IMR-90 (cell line): ENCODE data around the gene GFER. TPM values are rescaled to one million over a fixed set of nuclear protein-coding genes. Genes with fewer than 3 reads are reported as not detected.

Experiments used
- ATAC-seq: fragments of 200-7000 bp; cut with Tn5 transposase; 2 replicates; pipeline ENCODE4 v1.9.1; 2020; ENCODE audit warnings: low read depth, mild to moderate bottlenecking, moderate library complexity
- BruUV-seq: library from RNA; stranded (reverse); fragments of 400-500 nt; replicated peaks from 2 replicates; lab custom pipeline; 2021; lab: Mats Ljungman, UMichigan
- CTCF ChIA-PET: fragments of 300-600 bp; formaldehyde crosslinking; extraction: SDS; loops from one replicate; lab custom pipeline; 2021; ENCODE audit warnings: antibody characterized with exemption; lab: Yijun Ruan, JAX
- POLR2A ChIA-PET: fragments of 300-600 bp; sonication (Branson Sonifier 250); formaldehyde crosslinking; loops from one replicate; lab custom pipeline; 2022; ENCODE audit warnings: antibody characterized with exemption; ENCODE audit not compliant: unreplicated experiment; lab: Charles Lee
- DNase-seq: peaks from one replicate; pipeline ENCODE4 v3.0.0; 2013
- H2AFZ ChIP-seq: replicated peaks from 2 replicates; pipeline ENCODE3; 2013; ENCODE audit warnings: low read length, mild to moderate bottlenecking; ENCODE audit not compliant: poor library complexity
- H2AK5ac ChIP-seq: 2 replicates; pipeline ENCODE4 v1.6.1; 2013; ENCODE audit warnings: low read depth, low read length, inconsistent platforms
- H2AK9ac ChIP-seq: replicated peaks from 2 replicates; pipeline ENCODE3; 2013; ENCODE audit warnings: mild to moderate bottlenecking, low read depth, low read length, moderate library complexity; ENCODE audit not compliant: poor library complexity
- H2BK120ac ChIP-seq: 2 replicates; pipeline ENCODE4 v1.6.1; 2013; ENCODE audit warnings: low read depth, low read length, inconsistent platforms
- H2BK15ac ChIP-seq: 3 replicates; pipeline ENCODE4 v1.6.1; 2013; ENCODE audit warnings: low read depth, low read length, inconsistent platforms
- H2BK20ac ChIP-seq: 2 replicates; pipeline ENCODE4 v1.6.1; 2013; ENCODE audit warnings: low read depth, mild to moderate bottlenecking, inconsistent platforms, low read length, moderate library complexity
- H2BK5ac ChIP-seq: 2 replicates; pipeline ENCODE4 v1.6.1; 2013; ENCODE audit warnings: mild to moderate bottlenecking, low read depth, low read length, inconsistent platforms; ENCODE audit not compliant: poor library complexity, severe bottlenecking
- H3K14ac ChIP-seq: replicated peaks from 2 replicates; pipeline ENCODE4 v1.6.1; 2013; ENCODE audit warnings: low read depth, low read length, inconsistent platforms
- H3K18ac ChIP-seq: 2 replicates; pipeline ENCODE4 v1.6.1; 2013; ENCODE audit warnings: low read depth, low read length, control low read depth
- H3K23ac ChIP-seq: 2 replicates; pipeline ENCODE4 v1.6.1; 2013; ENCODE audit warnings: low read depth, low read length, inconsistent platforms
- H3K27ac ChIP-seq: 2 replicates; pipeline ENCODE4 v1.5.1; 2013; ENCODE audit warnings: mild to moderate bottlenecking, control low read depth, low read length; ENCODE audit not compliant: insufficient read depth
- H3K27me3 ChIP-seq: 2 replicates; pipeline ENCODE4 v1.6.1; 2013; ENCODE audit warnings: low read length; ENCODE audit not compliant: control insufficient read depth, insufficient read depth
- H3K36me3 ChIP-seq: 2 replicates; pipeline ENCODE4 v1.6.1; 2013; ENCODE audit warnings: low read length, mixed read lengths; ENCODE audit not compliant: control insufficient read depth, insufficient read depth
- H3K4ac ChIP-seq: 2 replicates; pipeline ENCODE4 v1.6.1; 2013; ENCODE audit warnings: low read depth, low read length, inconsistent platforms
- H3K4me1 ChIP-seq: 2 replicates; pipeline ENCODE4 v1.6.1; 2013; ENCODE audit warnings: low read length, mixed read lengths; ENCODE audit not compliant: control insufficient read depth, insufficient read depth
- H3K4me2 ChIP-seq: 2 replicates; pipeline ENCODE4 v1.6.1; 2013; ENCODE audit warnings: low read depth, mild to moderate bottlenecking, control low read depth, low read length, moderate library complexity
- H3K4me3 ChIP-seq: 2 replicates; pipeline ENCODE4 v1.5.1; 2013; ENCODE audit warnings: low read depth, mild to moderate bottlenecking, control low read depth, low read length, moderate library complexity; ENCODE audit not compliant: insufficient read depth
- H3K56ac ChIP-seq: 2 replicates; pipeline ENCODE4 v1.6.1; 2013; ENCODE audit warnings: low read length, inconsistent platforms; ENCODE audit not compliant: insufficient read depth; ENCODE audit errors: extremely low read depth
- H3K79me1 ChIP-seq, 2 experiments: 2 replicates each; pipeline ENCODE4 v1.6.1; 2013; ENCODE audit warnings: low read length in 2 of 2, inconsistent platforms in 1 of 2, low read depth in 1 of 2
- H3K9ac ChIP-seq: 2 replicates; pipeline ENCODE4 v1.6.1; 2013; ENCODE audit warnings: low read depth, low read length, control low read depth
- H3K9me1 ChIP-seq: 2 replicates; pipeline ENCODE4 v1.6.1; 2013; ENCODE audit warnings: low read length, inconsistent platforms; ENCODE audit not compliant: insufficient read depth
- H3K9me3 ChIP-seq: 2 replicates; pipeline ENCODE4 v1.6.1; 2013; ENCODE audit warnings: low read length; ENCODE audit not compliant: control insufficient read depth, insufficient read depth
- H4K20me1 ChIP-seq: 2 replicates; pipeline ENCODE4 v1.6.1; 2013; ENCODE audit warnings: low read length, inconsistent platforms; ENCODE audit not compliant: insufficient read depth
- H4K5ac ChIP-seq: 2 replicates; pipeline ENCODE4 v1.6.1; 2013; ENCODE audit warnings: mild to moderate bottlenecking, low read depth, low read length, control low read depth
- H4K8ac ChIP-seq, 2 experiments: 2 replicates each; pipeline ENCODE4 v1.6.1; 2013; ENCODE audit warnings: low read depth in 2 of 2, low read length in 2 of 2, control low read depth in 1 of 2, inconsistent platforms in 1 of 2
- H4K91ac ChIP-seq: 2 replicates; pipeline ENCODE4 v1.6.1; 2013; ENCODE audit warnings: low read depth, low read length, inconsistent platforms; ENCODE audit not compliant: insufficient read depth
- BHLHE40 ChIP-seq: fragments of 150-350 bp; IDR thresholded peaks from 2 replicates; pipeline ENCODE4 v1.6.1; 2016; ENCODE audit warnings: mild to moderate bottlenecking, low read depth, low read length
- CEBPB ChIP-seq: IDR thresholded peaks from 2 replicates; pipeline ENCODE4 v1.6.1; 2012; ENCODE audit warnings: low read depth, low read length, improper control_type of control experiment
- ELK1 ChIP-seq: fragments of 150-350 bp; IDR thresholded peaks from 2 replicates; pipeline ENCODE4 v1.6.1; 2016; ENCODE audit warnings: low read depth, mild to moderate bottlenecking, low read length, moderate library complexity, borderline replicate concordance
- POLR2A ChIP-seq: IDR thresholded peaks from 2 replicates; pipeline ENCODE4 v1.6.1; 2012; ENCODE audit warnings: mild to moderate bottlenecking, low read depth, low read length
- RCOR1 ChIP-seq: IDR thresholded peaks from 2 replicates; pipeline ENCODE4 v1.6.1; 2012; ENCODE audit warnings: mild to moderate bottlenecking, low read length, improper control_type of control experiment; ENCODE audit not compliant: insufficient replicate concordance
- RFX5 ChIP-seq: IDR thresholded peaks from 2 replicates; pipeline ENCODE4 v1.8.0; 2012; ENCODE audit warnings: low read depth, mild to moderate bottlenecking, low read length, moderate library complexity
- WGBS, 2 experiments: methylation state at CpG; one replicate each; pipeline versions ENCODE4 v1.1.5 to v1.1.7; 2013; ENCODE audit warnings: missing lambda C conversion rate in 2 of 2; ENCODE audit not compliant: insufficient read length in 1 of 2; ENCODE audit errors: extremely low coverage in 2 of 2; 5-methylcytosine and 5-hydroxymethylcytosine counted together
- dilution Hi-C: fragments of 300-500 bp; cut with HindIII; formaldehyde crosslinking; loops from one replicate; pipeline ENCODE4 v1.14.3; 2018; ENCODE audit warnings: low sequenced_read_pairs; ENCODE audit not compliant: unreplicated experiment
- in situ Hi-C: fragments of 300-500 bp; cut with MboI; formaldehyde crosslinking; loops from 3 replicates; pipeline ENCODE4 v1.14.3; 2019; ENCODE audit warnings: low sequenced_read_pairs, inconsistent platforms, mixed read lengths
- intact Hi-C: fragments of 100-400 bp; cut with micrococcal nuclease; formaldehyde crosslinking; loops from 2 replicates; pipeline ENCODE4 v1.10.0; 2022
- polyA plus RNA-seq, 3 experiments: library from polyadenylated mRNA; depleted of rRNA; stranded (reverse); fragments of >200 nt; gene quantifications; 2 replicates each; pipeline ENCODE4 v1.2.3, GENCODE V29; 2012; ENCODE audit warnings: low replicate concordance in 1 of 3
- total RNA-seq: library from RNA; depleted of rRNA; stranded (reverse); fragments of >200 nt; gene quantifications from 2 replicates; pipeline ENCODE4 v1.2.3, GENCODE V29; 2012
- TF ChIP-seq, protein P1 (sequence below): conservative IDR thresholded peaks from 2 replicates; pipeline ENCODE4 v1.5.1; 2012; ENCODE audit warnings: mild to moderate bottlenecking, low read depth, low read length, improper control_type of control experiment

The GFER gene
- total and polyA plus RNA-seq, 2 of the 4 experiments (the other 2 are of a cell fraction), result 6.8 to 19.8 TPM

DNA sequence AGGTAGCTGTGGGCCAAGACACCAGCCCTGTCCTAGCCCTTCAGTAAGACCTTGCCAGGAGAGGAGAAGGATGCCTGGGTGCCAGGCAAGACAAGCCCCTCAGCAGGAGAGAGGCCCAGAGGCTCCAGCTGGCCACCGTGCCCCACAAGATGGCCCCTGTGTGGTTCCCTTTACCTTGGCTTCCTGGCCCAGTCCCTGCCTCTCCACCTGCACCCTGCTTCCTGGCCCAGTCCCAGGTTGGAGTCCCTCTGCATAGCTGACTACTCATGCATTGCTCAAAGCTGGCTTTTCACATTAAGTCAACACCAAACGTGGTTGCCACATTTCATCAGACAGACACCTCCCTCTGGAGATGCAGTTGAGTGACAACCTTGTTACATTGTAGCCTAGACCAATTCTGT, 9.7 kb downstream of the GFER start:
- peaks cover 30% of the 10 kb centered on the region for H3K4me1 ChIP-seq
- no TSS peak for BruUV-seq
- H4K5ac ChIP-seq, result no peak overlapping the region
- peaks cover 11% of the 10 kb centered on the region for H3K36me3 ChIP-seq
- peak overlapping the region; percentile 34 for H3K4ac ChIP-seq
- intact Hi-C loops, result no loop called here
- no peak overlapping the region for H3K9ac ChIP-seq
- ATAC-seq, result no peak
- peak overlapping the region; percentile 35 for H2AK5ac ChIP-seq
- DNase-seq, result peak; percentile 46
- H2BK20ac ChIP-seq, result no peak overlapping the region
- H3K27me3 ChIP-seq, result peaks cover 17% of the 10 kb centered on the region
- no peak overlapping the region for H3K56ac ChIP-seq
- peak; percentile 66; the same call in 1 of the 2 replicates for TF ChIP-seq CEBPB
- TF ChIP-seq POLR2A, result no peak
- no peak for TF ChIP-seq ELK1
- no peak for TF ChIP-seq RCOR1
- TF ChIP-seq RFX5, result no peak
- TF ChIP-seq BHLHE40, result no peak
- TF ChIP-seq, protein P1, sequence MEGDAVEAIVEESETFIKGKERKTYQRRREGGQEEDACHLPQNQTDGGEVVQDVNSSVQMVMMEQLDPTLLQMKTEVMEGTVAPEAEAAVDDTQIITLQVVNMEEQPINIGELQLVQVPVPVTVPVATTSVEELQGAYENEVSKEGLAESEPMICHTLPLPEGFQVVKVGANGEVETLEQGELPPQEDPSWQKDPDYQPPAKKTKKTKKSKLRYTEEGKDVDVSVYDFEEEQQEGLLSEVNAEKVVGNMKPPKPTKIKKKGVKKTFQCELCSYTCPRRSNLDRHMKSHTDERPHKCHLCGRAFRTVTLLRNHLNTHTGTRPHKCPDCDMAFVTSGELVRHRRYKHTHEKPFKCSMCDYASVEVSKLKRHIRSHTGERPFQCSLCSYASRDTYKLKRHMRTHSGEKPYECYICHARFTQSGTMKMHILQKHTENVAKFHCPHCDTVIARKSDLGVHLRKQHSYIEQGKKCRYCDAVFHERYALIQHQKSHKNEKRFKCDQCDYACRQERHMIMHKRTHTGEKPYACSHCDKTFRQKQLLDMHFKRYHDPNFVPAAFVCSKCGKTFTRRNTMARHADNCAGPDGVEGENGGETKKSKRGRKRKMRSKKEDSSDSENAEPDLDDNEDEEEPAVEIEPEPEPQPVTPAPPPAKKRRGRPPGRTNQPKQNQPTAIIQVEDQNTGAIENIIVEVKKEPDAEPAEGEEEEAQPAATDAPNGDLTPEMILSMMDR, result no peak
- H3K14ac ChIP-seq, result no peak overlapping the region
- H3K4me3 ChIP-seq, result no peak overlapping the region
- no peak overlapping the region for H4K91ac ChIP-seq
- H2BK5ac ChIP-seq, result no peak overlapping the region
- H2AFZ ChIP-seq, result peak overlapping the region; percentile 67
- H3K79me1 ChIP-seq, result peaks cover 0 to 18% of the 10 kb centered on the region in 2 experiments; a peak in 3 of 4 replicates
- peaks cover 31% of the 10 kb centered on the region for H3K9me1 ChIP-seq
- no peak overlapping the region for H3K18ac ChIP-seq
- POLR2A ChIA-PET, result no interaction called here
- H3K23ac ChIP-seq, result no peak overlapping the region
- peaks cover 12% of the 10 kb centered on the region for H4K20me1 ChIP-seq
- H2BK15ac ChIP-seq, result no peak overlapping the region
- no peak overlapping the region for H2BK120ac ChIP-seq
- CTCF ChIA-PET, result interaction anchor here (1.3 kb wide), 1 partner anchor 10 kb away, joined by 6 read pairs; no protein-coding TSS in a partner anchor
- H4K8ac ChIP-seq, result no peak overlapping the region
- no peak overlapping the region for H2AK9ac ChIP-seq
- no peak overlapping the region for H3K4me2 ChIP-seq
- in situ Hi-C loops, result no loop called here
- WGBS, 2 experiments, result no CpG with 5 or more reads among the region's 2 CpGs
- peaks cover 2% of the 10 kb centered on the region; the same call in 1 of the 2 replicates for H3K9me3 ChIP-seq
- H3K27ac ChIP-seq, result no peak overlapping the region
- dilution Hi-C loops, result no loop called here
